ENCODE measurements around the gene ZNF83.

DNA sequence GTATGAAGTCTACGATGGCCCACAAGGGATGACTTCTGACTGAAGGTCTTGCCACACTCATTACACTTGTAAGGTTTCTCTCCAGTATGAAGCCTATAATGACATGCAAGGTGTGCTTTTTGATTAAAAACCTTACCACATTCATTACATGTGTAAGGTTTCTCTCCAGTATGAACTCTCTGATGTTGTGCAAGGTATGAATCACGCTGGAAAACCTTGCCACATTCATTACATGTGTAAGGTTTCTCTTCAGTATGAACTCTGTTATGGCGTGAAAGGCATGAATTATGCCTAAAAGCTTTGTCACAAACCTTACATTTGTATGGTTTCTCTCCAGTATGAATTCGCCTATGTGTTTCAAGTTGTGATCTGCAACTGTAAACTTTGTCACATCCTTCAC lies 15.0 kb upstream of the ZNF83 start:
- TF ChIP-seq, protein P1, sequence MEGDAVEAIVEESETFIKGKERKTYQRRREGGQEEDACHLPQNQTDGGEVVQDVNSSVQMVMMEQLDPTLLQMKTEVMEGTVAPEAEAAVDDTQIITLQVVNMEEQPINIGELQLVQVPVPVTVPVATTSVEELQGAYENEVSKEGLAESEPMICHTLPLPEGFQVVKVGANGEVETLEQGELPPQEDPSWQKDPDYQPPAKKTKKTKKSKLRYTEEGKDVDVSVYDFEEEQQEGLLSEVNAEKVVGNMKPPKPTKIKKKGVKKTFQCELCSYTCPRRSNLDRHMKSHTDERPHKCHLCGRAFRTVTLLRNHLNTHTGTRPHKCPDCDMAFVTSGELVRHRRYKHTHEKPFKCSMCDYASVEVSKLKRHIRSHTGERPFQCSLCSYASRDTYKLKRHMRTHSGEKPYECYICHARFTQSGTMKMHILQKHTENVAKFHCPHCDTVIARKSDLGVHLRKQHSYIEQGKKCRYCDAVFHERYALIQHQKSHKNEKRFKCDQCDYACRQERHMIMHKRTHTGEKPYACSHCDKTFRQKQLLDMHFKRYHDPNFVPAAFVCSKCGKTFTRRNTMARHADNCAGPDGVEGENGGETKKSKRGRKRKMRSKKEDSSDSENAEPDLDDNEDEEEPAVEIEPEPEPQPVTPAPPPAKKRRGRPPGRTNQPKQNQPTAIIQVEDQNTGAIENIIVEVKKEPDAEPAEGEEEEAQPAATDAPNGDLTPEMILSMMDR (IDR thresholded peaks at IDR 0.05): no peak
- no peak for TF ChIP-seq SIN3A (IDR thresholded peaks at IDR 0.05; ENCODE audit: borderline replicate concordance, insufficient read depth, low read depth, low read length)
